IPS-11a (cell line): ENCODE results near the gene USP15.
A peak's percentile ranks its signal among the peaks of the same experiment; 100 is the strongest.

Experiments used
- H3K4me3 ChIP-seq: one replicate; pipeline ENCODE4 v1.5.1; 2013; ENCODE audit warnings: low read depth, low read length, control low read depth

Gene USP15

GRCh38 chr12:62259993-62260732 is at the start of gene USP15:
Gene USP15 (plus strand): TSS chr12:62260404. CDS start chr12:62260415, 11 bp downstream.
- H3K4me3 ChIP-seq = peak within 1 kb of the TSS; percentile 94

- no peak overlapping the region for H3K4me3 ChIP-seq
Observed at GRCh38 chr12:62210422-62210821, 49.8 kb upstream of the USP15 start.

- no peak overlapping the region for H3K4me3 ChIP-seq
Observed at GRCh38 chr12:62211510-62211909, 48.7 kb upstream of the USP15 start.

GRCh38 chr12:62214846-62215245 is 45.4 kb upstream of the USP15 start:
- H3K4me3 ChIP-seq = no peak overlapping the region

GRCh38 chr12:62215506-62215905 is 44.7 kb upstream of the USP15 start:
- H3K4me3 ChIP-seq = no peak overlapping the region

- H3K4me3 ChIP-seq = no peak overlapping the region
Observed at GRCh38 chr12:62217466-62218194, 42.6 kb upstream of the USP15 start.

- H3K4me3 ChIP-seq = no peak overlapping the region
Observed at GRCh38 chr12:62221107-62221506, 39.1 kb upstream of the USP15 start.

GRCh38 chr12:62224601-62225000 is 35.6 kb upstream of the USP15 start:
- no peak overlapping the region for H3K4me3 ChIP-seq

GRCh38 chr12:62227091-62227490 is 33.1 kb upstream of the USP15 start:
- no peak overlapping the region for H3K4me3 ChIP-seq

GRCh38 chr12:62230652-62231051 is 29.6 kb upstream of the USP15 start:
- no peak overlapping the region for H3K4me3 ChIP-seq

GRCh38 chr12:62232143-62232729 is 28.0 kb upstream of the USP15 start:
- no peak overlapping the region for H3K4me3 ChIP-seq

GRCh38 chr12:62233805-62234204 is 26.4 kb upstream of the USP15 start:
- H3K4me3 ChIP-seq = no peak overlapping the region

- no peak overlapping the region for H3K4me3 ChIP-seq
Observed at GRCh38 chr12:62239571-62239970, 20.6 kb upstream of the USP15 start.

GRCh38 chr12:62247281-62248045 is 12.7 kb upstream of the USP15 start:
- no peak overlapping the region for H3K4me3 ChIP-seq

- H3K4me3 ChIP-seq = no peak overlapping the region
Observed at GRCh38 chr12:62248873-62249272, 11.3 kb upstream of the USP15 start.

- H3K4me3 ChIP-seq = no peak overlapping the region
Observed at GRCh38 chr12:62249419-62249818, 10.8 kb upstream of the USP15 start.

GRCh38 chr12:62250671-62251608 is 9.3 kb upstream of the USP15 start:
- no peak overlapping the region for H3K4me3 ChIP-seq

GRCh38 chr12:62251609-62251958 is 8.6 kb upstream of the USP15 start:
- H3K4me3 ChIP-seq = no peak overlapping the region

GRCh38 chr12:62252576-62252975 is 7.6 kb upstream of the USP15 start:
- H3K4me3 ChIP-seq = no peak overlapping the region

GRCh38 chr12:62254967-62255366 is 5.2 kb upstream of the USP15 start:
- H3K4me3 ChIP-seq = no peak overlapping the region
